A673 (cell line): ENCODE results near the gene SH2D3C. TPM values are rescaled to one million over a fixed set of nuclear protein-coding genes. Genes with fewer than 3 reads are reported as not detected.

Experiments used
- BruUV-seq: library from RNA; stranded (reverse); fragments of 400-500 nt; replicated peaks from 2 replicates; lab custom pipeline; 2021; lab: Mats Ljungman, UMichigan
- CTCF ChIA-PET: fragments of 300-600 bp; sonication (Branson Sonifier 250); formaldehyde crosslinking; loops from one replicate; lab custom pipeline; 2022; ENCODE audit warnings: antibody characterized with exemption; lab: Charles Lee
- POLR2A ChIA-PET: fragments of 300-600 bp; sonication (Branson Sonifier 250); formaldehyde crosslinking; loops from one replicate; lab custom pipeline; 2022; ENCODE audit warnings: antibody characterized with exemption; ENCODE audit not compliant: low non-redundant PET; lab: Charles Lee
- DNase-seq: peaks from one replicate; pipeline ENCODE4 v3.0.0-alpha.2; 2015; ENCODE audit warnings: low spot score
- H3K27ac ChIP-seq: fragments of 200-600 bp; sonication (generic); 2 replicates; pipeline ENCODE4 v1.5.1; 2016; ENCODE audit warnings: mixed run types, low read depth, mild to moderate bottlenecking, mixed read lengths, antibody characterized with exemption, low read length; ENCODE audit not compliant: poor library complexity, severe bottlenecking
- H3K27me3 ChIP-seq: fragments of 200-600 bp; sonication (generic); replicated peaks from 2 replicates; pipeline ENCODE4 v1.6.1; 2017; ENCODE audit warnings: mixed run types, low read depth, mild to moderate bottlenecking, mixed read lengths, antibody characterized with exemption, low read length; ENCODE audit not compliant: insufficient read depth, poor library complexity
- H3K36me3 ChIP-seq: fragments of 200-600 bp; sonication (generic); 2 replicates; pipeline ENCODE4 v1.6.1; 2016; ENCODE audit warnings: mixed run types, mild to moderate bottlenecking, mixed read lengths, antibody characterized with exemption, low read length; ENCODE audit not compliant: insufficient read depth, poor library complexity, severe bottlenecking
- H3K4me1 ChIP-seq: fragments of 200-600 bp; sonication (generic); 2 replicates; pipeline ENCODE4 v1.6.1; 2017; ENCODE audit warnings: mixed run types, mild to moderate bottlenecking, mixed read lengths, antibody characterized with exemption, low read length; ENCODE audit not compliant: insufficient read depth, poor library complexity, severe bottlenecking
- H3K4me3 ChIP-seq: fragments of 200-600 bp; sonication (generic); 2 replicates; pipeline ENCODE4 v1.5.1; 2016; ENCODE audit warnings: low read depth, mixed run types, mild to moderate bottlenecking, mixed read lengths, low read length; ENCODE audit not compliant: poor library complexity, severe bottlenecking
- H3K9me3 ChIP-seq: fragments of 200-600 bp; sonication (generic); 2 replicates; pipeline ENCODE4 v1.6.1; 2016; ENCODE audit warnings: mixed run types, low read depth, mild to moderate bottlenecking, mixed read lengths, antibody characterized with exemption, low read length; ENCODE audit not compliant: poor library complexity, severe bottlenecking
- CTCF ChIP-seq: fragments of 300-800, 200-600 bp; sonication (generic); conservative IDR thresholded peaks from 2 replicates; pipeline ENCODE4 v1.5.1; 2017; ENCODE audit warnings: low read depth, mild to moderate bottlenecking, antibody characterized with exemption, low read length, moderate library complexity, mixed read lengths
- EZH2 ChIP-seq: fragments of 200-600 bp; sonication (generic); IDR thresholded peaks from 2 replicates; pipeline ENCODE4 v1.6.1; 2017; ENCODE audit warnings: borderline replicate concordance, low read depth, mild to moderate bottlenecking, mixed read lengths, antibody characterized with exemption, low read length; ENCODE audit not compliant: poor library complexity, severe bottlenecking
- intact Hi-C: fragments of 100-400 bp; cut with micrococcal nuclease; formaldehyde crosslinking; loops from one replicate; pipeline ENCODE4 v1.10.0; 2022; ENCODE audit not compliant: unreplicated experiment
- total RNA-seq: library from RNA; stranded (reverse); gene quantifications from 2 replicates; pipeline ENCODE4 v1.2.3, GENCODE V29; 2021

Gene SH2D3C
- total RNA-seq, 1 experiment from 2014 or later: not detected

- CTCF ChIA-PET: interaction anchor here (2.9 kb wide), 1 partner anchor 8 kb away, joined by 7 read pairs; the partner anchor contains the start of gene TOR2A
- no peaks in the 10 kb centered on the region for H3K4me1 ChIP-seq
- H3K27ac ChIP-seq: no peak overlapping the region
- no peaks in the 10 kb centered on the region for H3K9me3 ChIP-seq
- POLR2A ChIA-PET: no interaction called here
- H3K4me3 ChIP-seq: peak overlapping the region; percentile 30
- no peak for TF ChIP-seq CTCF
- TF ChIP-seq EZH2: no peak
- intact Hi-C loops: no loop called here
- H3K27me3 ChIP-seq: no peaks in the 10 kb centered on the region
- DNase-seq: peak; percentile 77
- BruUV-seq: no TSS peak
- H3K36me3 ChIP-seq: no peaks in the 10 kb centered on the region
Measured at GRCh38 chr9:127742435-127743088, 35.9 kb downstream of the SH2D3C start.

GRCh38 chr9:127741831-127742434 lies 36.5 kb downstream of the SH2D3C start:
- Histone ChIP-seq H3K9me3 (no peaks in the 10 kb centered on the region), H3K27me3 (no peaks in the 10 kb centered on the region), H3K4me3 (peak overlapping the region; percentile 30), H3K36me3 (no peaks in the 10 kb centered on the region), H3K4me1 (no peaks in the 10 kb centered on the region), H3K27ac (no peak overlapping the region)
- CTCF ChIA-PET: interaction anchor here (2.9 kb wide), 1 partner anchor 7 kb away, joined by 7 read pairs; the partner anchor contains the start of gene TOR2A
- no TSS peak for BruUV-seq
- TF ChIP-seq CTCF (no peak), EZH2 (no peak)
- POLR2A ChIA-PET: no interaction called here
- intact Hi-C loops: no loop called here
- DNase-seq: no peak

GRCh38 chr9:127739614-127740330 lies 38.7 kb downstream of the SH2D3C start:
- Histone ChIP-seq H3K4me3 (no peak overlapping the region), H3K9me3 (no peaks in the 10 kb centered on the region), H3K27me3 (no peaks in the 10 kb centered on the region), H3K36me3 (no peaks in the 10 kb centered on the region), H3K27ac (no peak overlapping the region), H3K4me1 (peaks cover 4% of the 10 kb centered on the region)
- ChIA-PET POLR2A (no interaction called here), CTCF (no interaction called here)
- BruUV-seq: no TSS peak
- intact Hi-C loops: no loop called here
- DNase-seq: no peak
- TF ChIP-seq CTCF (no peak), EZH2 (no peak)
